Metanephros (tissue), 1 donor: ENCODE data around the gene ERO1A. TPM values are rescaled to one million over a fixed set of nuclear protein-coding genes. Genes with fewer than 3 reads are reported as not detected.

Experiments used
- total RNA-seq: library from RNA; depleted of rRNA; stranded (reverse); fragments of >200 nt; gene quantifications from one replicate; pipeline ENCODE4 v1.2.3, GENCODE V29; 2014

The ERO1A gene
- 35.6 TPM for total RNA-seq

GRCh38 chr14:52695481-52696091 lies at the start of gene ERO1A:
Gene ERO1A, minus strand, starts transcription at chr14:52695558. Its CDS starts 77 bp downstream, at chr14:52695481.

GRCh38 chr14:52729925-52730708 lies 34.8 kb upstream of the ERO1A start, which contains the start of gene STYX:
Gene STYX, plus strand, starts transcription at chr14:52730166. Its CDS starts 309 bp downstream, at chr14:52730475.

GRCh38 chr14:52706724-52707706 lies 11.7 kb upstream of the ERO1A start, which contains the start of gene PSMC6:
Gene PSMC6, plus strand, starts transcription at chr14:52707200. Its CDS starts 20 bp downstream, at chr14:52707220.

Other genes with a start within 250 kb of the ERO1A start
- gene TXNDC16, start 143.1 kb downstream of the ERO1A start, total RNA-seq, result 30.7 TPM
- 5.5 TPM for gene GPR137C, start 142.7 kb downstream of the ERO1A start, total RNA-seq
- 102 TPM for gene PSMC6, start 11.6 kb upstream of the ERO1A start, total RNA-seq
- gene STYX, start 34.6 kb upstream of the ERO1A start, total RNA-seq, result 15.8 TPM
- gene GNPNAT1, start 96.0 kb upstream of the ERO1A start, total RNA-seq, result 22.6 TPM